HepG2 (cell line): ENCODE measurements around the gene TCTA. TPM values are rescaled to one million over a fixed set of nuclear protein-coding genes. Genes with fewer than 3 reads are reported as not detected.

Source experiments
- AHDC1 ChIP-seq: sonication (generic); formaldehyde crosslinking; IDR thresholded peaks from 2 replicates; pipeline ENCODE4 v1.5.1; 2020; ENCODE audit warnings: mild to moderate bottlenecking, missing genetic modification reagents, borderline replicate concordance
- DNMT1 ChIP-seq: sonication (generic); formaldehyde crosslinking; IDR thresholded peaks from 2 replicates; pipeline ENCODE4 v1.5.1; 2020; ENCODE audit warnings: mild to moderate bottlenecking, missing genetic modification reagents
- GABPA ChIP-seq, 2 experiments: IDR thresholded peaks; 2 replicates each; pipeline ENCODE4 v1.6.1; 2011 to 2016; ENCODE audit warnings: low read depth in 2 of 2, low read length in 1 of 2, missing biosample characterization in 1 of 2, missing genetic modification characterization in 1 of 2
- IRF1 ChIP-seq: sonication (generic); formaldehyde crosslinking; IDR thresholded peaks from 2 replicates; pipeline ENCODE4 v1.4.0; 2020; ENCODE audit warnings: low read depth, mild to moderate bottlenecking, missing genetic modification reagents
- KLF16 ChIP-seq, 2 experiments: sonication (generic) in 1 of 2; formaldehyde crosslinking in 1 of 2; IDR thresholded peaks; 2 replicates each; pipeline versions ENCODE4 v1.6.1 to v1.8.0; 2016 to 2023; ENCODE audit warnings: missing genetic modification reagents in 2 of 2, missing compliant biosample characterization in 1 of 2
- MEIS1 ChIP-seq: sonication (generic); formaldehyde crosslinking; IDR thresholded peaks from 2 replicates; pipeline ENCODE4 v1.9.0; 2021; ENCODE audit warnings: mild to moderate bottlenecking, missing genetic modification reagents, moderate library complexity, borderline replicate concordance
- MEIS2 ChIP-seq: sonication (generic); formaldehyde crosslinking; IDR thresholded peaks from 2 replicates; pipeline ENCODE4 v1.9.0; 2021; ENCODE audit warnings: mild to moderate bottlenecking, missing genetic modification reagents
- MNT ChIP-seq: fragments of 450-650 bp; IDR thresholded peaks from 2 replicates; pipeline ENCODE4 v1.6.1; 2016
- NR2F1 ChIP-seq, 2 experiments: fragments of 450-650 bp in 1 of 2; formaldehyde crosslinking in 1 of 2; IDR thresholded peaks; 2 replicates each; pipeline versions ENCODE4 v1.5.0 to v1.6.1; 2016 to 2020; ENCODE audit warnings: mild to moderate bottlenecking in 1 of 2, missing compliant biosample characterization in 1 of 2, missing genetic modification reagents in 1 of 2, moderate library complexity in 1 of 2
- SP1 ChIP-seq, 2 experiments: fragments of 450-650 bp in 1 of 2; sonication (generic) in 1 of 2; formaldehyde crosslinking in 1 of 2; IDR thresholded peaks; 2 replicates each; pipeline versions ENCODE4 v1.4.0 to v1.6.1; 2016 to 2020; ENCODE audit warnings: missing genetic modification reagents in 1 of 2
- ZFAT ChIP-seq: sonication (generic); formaldehyde crosslinking; conservative IDR thresholded peaks from 2 replicates; pipeline ENCODE4 v1.8.1; 2023; ENCODE audit warnings: missing genetic modification reagents, inconsistent platforms
- ZFYVE20 ChIP-seq: sonication (generic); formaldehyde crosslinking; IDR thresholded peaks from 2 replicates; pipeline ENCODE4 v1.8.0; 2023; ENCODE audit warnings: low read depth, mild to moderate bottlenecking, moderate library complexity, missing genetic modification reagents, borderline replicate concordance
- ZNF224 ChIP-seq: sonication (generic); formaldehyde crosslinking; IDR thresholded peaks from 2 replicates; pipeline ENCODE4 v1.5.0; 2020; ENCODE audit warnings: mild to moderate bottlenecking, missing genetic modification reagents
- ZNF609 ChIP-seq: sonication (generic); formaldehyde crosslinking; IDR thresholded peaks from 2 replicates; pipeline ENCODE4 v1.4.0; 2020; ENCODE audit warnings: mild to moderate bottlenecking, missing genetic modification reagents, borderline replicate concordance
- polyA plus RNA-seq, 8 experiments: library from polyadenylated mRNA; depleted of rRNA in 3 of 8; stranded (reverse) in 7 of 8; unstranded in 1 of 8; fragments of >200 nt; fragmentation: Illumina TruSeq in 4 of 8; extraction: Trizol in 4 of 8; gene quantifications; 2 replicates each; pipeline versions ENCODE4 v1.2.1 to v1.2.3, GENCODE V29; 2011 to 2016; ENCODE audit warnings: low read depth in 4 of 8, missing spikeins in 1 of 8, mixed read lengths in 1 of 8; ENCODE audit not compliant: insufficient read depth in 1 of 8
- total RNA-seq, 5 experiments: library from RNA; depleted of rRNA; stranded (reverse); fragments of >200 nt; fragmentation: Illumina TruSeq; extraction: Trizol; gene quantifications; 2 replicates each; pipeline ENCODE4 v1.2.3, GENCODE V29; 2016; ENCODE audit warnings: low read depth in 1 of 5

Gene TCTA
- total and polyA plus RNA-seq, 2 of the 13 experiments (the other 11 are each of a cell fraction or from before 2014, with no cell fraction given) = 8.3 to 13.2 TPM

- TF ChIP-seq AHDC1 (CRISPR knock-in tag) (no peak), KLF16 (CRISPR knock-in tag; IDR thresholded peaks at IDR 0.05) (no peak), ZNF609 (no peak), IRF1 (CRISPR knock-in tag) (no peak), MNT (no peak), GABPA (IDR thresholded peaks at IDR 0.05; ENCODE audit: low read depth, low read length) (no peak), GABPA (CRISPR knock-in tag; IDR thresholded peaks at IDR 0.05; ENCODE audit: low read depth) (no peak), ZFYVE20 (CRISPR knock-in tag) (no peak), MEIS1 (CRISPR knock-in tag) (no peak), NR2F1 (CRISPR knock-in tag; IDR thresholded peaks at IDR 0.05) (no peak), ZNF224 (CRISPR knock-in tag) (no peak), ZFAT (CRISPR knock-in tag) (no peak), SP1 (IDR thresholded peaks at IDR 0.05) (no peak), SP1 (CRISPR knock-in tag; IDR thresholded peaks at IDR 0.05) (peak; percentile 13; the same call in 1 of the 2 replicates), DNMT1 (CRISPR knock-in tag) (no peak), MEIS2 (CRISPR knock-in tag) (no peak)
Observed at GRCh38 chr3:49465270-49466034, 53.2 kb downstream of the TCTA start (continued).
